Measurements from ENCODE around the gene PTPRM.

Gene PTPRM

DNA sequence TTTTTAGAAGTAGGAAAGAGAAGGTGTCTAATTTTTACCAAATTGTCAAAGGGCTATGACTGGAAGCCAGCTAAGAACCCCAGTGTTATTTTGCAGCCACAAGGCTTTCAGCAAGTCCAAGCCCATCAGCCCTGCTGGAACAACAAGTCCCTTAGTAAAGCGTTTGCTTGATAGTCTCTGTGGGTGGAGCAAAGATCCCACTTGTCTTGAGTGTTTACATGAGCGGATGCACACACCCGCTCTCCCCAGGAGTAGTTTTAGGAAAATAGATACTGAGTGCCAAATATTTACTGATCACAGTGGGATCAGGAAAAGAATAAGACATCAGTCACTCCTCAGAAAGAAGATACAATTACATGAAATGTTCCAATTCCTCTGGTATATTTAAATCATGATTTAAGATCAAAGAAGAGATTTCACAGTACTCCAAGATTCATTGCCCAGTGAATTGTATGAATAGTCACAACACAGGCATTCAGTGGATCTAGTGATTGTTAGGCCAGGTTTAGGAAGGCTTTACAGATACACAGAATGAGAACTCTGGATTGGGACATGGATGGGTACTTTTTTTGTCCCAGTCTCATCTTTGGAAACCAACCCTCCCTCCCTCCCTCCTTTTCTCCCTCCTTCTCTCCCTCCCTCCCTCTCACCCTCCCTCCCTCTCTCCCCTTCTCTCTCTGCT lies 514.9 kb downstream of the PTPRM start:
- DNase-seq = no peak

DNA sequence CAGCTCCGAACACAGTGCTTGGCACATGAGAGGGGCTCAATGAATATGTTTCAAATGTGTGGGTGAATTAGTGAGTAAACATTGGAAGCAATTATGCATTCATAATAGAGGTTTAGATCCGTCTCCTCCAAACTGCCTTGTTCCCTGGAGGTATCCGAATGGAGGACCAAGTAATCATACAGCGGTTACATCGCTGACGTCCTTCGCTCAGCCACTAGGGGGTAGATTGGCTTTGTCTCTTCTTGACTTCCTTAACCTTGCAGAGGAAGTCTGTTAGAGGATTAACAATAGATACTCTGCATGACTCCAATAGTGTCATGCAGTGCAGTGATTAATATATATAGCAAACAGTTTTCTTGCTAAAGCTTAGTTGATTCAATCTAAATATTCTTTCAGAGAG lies 517.0 kb downstream of the PTPRM start:
- DNase-seq = no peak

DNA sequence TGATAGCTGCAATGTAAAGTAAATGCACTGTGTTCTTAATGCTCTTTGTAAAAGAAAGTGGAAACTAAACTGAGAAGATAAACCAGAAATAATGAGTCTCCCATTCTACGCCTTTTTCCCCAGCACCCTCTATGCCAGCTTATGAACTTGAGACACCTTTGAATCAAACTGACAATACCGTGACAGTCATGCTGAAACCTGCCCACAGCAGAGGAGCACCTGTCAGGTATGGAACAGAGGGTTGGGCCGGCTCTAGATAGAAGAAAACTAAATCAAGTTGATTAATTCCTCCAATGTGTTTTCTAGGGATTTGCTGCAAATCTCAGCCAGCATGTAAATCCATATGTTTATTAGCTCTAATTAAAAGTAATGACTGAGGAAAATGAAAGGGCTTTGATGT lies 521.5 kb downstream of the PTPRM start:
- no peak for DNase-seq

DNA sequence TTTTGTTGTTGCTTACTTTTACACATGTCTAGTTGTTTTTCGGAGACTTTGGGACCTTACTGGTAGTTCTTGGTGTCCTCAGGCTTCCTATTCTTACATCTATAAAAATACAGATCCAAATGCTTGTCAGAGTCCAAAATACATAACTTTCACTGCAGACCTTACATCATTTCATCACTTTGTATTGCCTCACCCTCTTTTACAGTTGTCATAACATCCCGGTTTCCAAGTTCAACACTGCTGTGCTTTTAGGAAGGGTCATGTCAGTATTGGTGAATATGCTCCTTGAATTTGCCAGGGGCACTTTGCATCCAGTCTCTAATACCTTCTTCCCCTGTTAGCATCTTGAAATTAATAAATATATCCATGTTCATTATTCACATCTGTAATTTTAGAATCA lies 523.9 kb downstream of the PTPRM start:
- no peak for DNase-seq

DNA sequence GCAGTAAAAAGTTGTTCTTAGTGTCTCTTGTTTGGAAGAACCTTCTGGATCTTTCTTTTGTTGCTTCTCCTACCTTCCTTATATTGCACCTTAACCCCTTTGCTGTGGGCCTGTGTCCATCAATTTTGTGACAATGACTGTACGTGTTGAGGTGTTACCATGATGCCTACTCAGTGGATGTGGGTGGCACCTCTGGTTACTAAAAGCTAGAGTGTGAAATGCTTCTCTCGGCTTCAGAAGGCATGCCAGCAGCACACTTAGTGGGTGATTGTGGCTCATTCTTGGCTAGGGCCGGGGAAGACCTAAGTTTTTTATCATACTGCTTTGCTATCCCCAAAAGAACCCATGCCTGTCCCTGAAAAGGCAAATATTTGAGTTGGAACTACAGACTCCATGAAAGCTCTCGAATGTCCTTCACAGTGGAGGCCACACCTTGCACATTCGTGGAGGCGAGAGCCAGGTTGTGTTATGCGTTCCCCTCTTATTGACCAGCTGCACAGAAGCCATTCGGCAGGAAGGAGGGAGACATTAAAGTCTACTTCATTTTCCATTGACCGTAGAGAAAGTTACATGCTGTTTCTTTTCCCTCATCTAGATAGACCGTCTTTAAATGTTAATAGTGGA lies 528.9 kb downstream of the PTPRM start:
- DNase-seq = no peak

DNA sequence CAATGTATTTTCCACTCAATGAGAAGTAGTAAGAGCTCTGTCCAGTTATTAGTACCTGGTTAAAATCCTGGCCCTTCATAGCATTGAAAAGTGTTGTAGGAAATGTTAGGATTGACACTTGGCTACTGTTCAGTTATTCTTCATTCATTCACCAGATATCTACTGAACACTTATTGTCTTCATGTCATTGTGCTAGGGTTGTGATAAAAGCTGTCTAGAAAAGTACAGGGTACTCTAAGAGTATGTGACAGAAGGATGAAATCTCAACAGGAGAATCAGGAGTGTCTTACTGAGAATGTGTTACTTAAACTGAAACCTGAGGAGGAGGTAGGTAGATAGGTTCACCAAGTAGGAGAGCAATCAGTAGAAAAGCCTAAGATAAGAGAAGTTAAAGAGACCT lies 530.3 kb downstream of the PTPRM start:
- DNase-seq = no peak

DNA sequence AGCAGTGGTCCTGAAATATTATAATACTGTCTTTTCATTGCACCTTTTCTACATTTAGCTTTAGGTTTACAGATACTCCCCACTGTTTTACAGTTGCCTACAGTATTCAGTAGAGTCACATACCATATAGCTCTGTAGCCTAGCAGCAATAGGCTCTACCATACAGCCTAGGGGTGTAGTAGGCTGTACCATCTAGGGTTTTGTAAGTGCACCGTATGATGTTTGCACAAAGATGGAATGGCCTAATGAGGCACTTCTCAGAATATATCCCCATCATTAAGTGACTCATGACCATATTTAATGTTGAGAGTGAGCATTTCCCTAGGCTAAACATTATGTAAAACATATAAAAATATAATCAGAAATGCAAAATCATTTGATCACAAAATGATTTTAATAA lies 530.8 kb downstream of the PTPRM start:
- no peak for DNase-seq

DNA sequence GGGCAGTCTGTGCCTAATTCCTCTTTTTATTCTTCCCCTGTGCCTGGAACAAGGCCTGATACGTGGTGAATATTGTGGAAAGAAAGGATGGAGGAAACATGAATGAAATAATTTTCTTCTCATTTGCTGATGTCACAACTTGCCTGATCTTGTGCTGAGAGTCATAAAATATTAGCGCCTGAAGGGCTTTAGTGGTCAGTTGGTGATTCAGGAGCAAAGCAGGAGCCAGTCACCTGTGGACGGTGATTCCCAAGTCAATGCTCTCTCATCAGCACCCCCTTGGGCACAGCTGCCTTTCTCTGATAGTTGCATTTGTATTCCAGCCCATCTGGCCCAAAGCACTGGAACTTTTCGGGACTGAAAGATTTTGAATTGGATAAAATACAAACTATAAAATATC lies 539.5 kb downstream of the PTPRM start:
- no peak for DNase-seq

DNA sequence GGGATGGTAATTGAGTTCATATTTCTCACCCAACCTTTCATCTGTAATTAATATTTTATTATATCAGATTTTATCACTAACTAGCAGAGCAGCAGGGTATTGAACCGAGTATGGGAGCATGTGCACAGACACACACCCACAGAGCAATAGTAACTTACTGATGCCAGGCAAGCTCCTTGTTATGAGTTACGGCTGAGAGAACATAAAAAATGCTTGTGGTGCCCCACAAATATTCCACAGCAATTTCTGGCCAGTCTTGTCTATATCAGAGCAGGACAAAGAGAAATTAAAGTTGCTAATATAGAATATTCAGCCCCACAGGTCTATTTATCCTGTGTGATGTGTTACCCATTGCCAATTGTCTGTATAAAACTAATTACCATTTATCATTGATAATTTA lies 540.3 kb downstream of the PTPRM start:
- no peak for DNase-seq

DNA sequence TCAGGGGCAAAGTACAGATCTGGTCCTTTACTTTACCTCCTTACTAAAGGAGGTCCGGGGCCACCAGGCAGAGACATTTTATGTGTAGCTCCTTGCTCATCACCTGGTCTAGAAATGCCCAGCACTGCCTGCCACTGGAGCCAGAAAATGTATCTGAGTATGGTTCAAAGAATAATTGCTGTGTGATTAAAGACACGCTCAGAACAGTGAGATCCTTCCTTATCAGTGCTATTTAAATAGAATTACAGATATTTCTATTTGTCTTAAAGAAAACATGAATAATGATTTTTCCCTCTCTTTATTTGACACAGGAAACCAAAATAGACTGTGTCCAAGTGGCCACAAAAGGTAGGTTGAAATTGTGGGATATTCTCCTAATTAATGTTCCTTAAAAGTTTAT lies 547.4 kb downstream of the PTPRM start:
- no peak for DNase-seq

DNA sequence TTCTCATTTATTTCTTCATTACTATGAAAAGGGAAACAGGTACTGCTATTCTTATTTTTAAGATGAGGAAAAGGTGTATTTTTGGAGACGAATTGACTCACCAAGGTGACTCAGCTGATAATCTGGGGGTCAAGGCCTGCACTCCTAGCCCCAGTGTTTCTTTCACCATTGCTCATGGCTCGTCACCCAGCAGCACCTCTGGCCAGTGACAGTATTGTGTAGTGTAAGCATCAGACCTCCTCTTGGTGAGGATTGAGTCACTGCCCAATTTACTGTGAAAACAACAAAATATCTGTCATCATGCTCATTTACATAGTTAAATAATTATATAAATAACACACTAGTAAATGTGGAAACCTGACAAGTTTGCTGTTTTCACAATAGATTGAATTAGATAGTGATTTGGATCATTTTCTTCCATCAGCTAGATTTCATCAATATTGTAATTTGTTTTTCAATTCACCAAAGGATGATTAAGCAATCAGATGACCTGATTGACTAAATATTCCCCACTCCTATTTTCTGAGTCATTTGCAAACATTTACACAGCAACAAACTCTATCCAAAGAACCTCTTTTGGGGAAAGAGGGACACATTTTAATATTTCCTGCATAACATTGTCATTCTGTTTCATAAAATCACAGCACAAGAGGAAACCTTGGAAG lies 549.4 kb downstream of the PTPRM start:
- no peak for DNase-seq

DNA sequence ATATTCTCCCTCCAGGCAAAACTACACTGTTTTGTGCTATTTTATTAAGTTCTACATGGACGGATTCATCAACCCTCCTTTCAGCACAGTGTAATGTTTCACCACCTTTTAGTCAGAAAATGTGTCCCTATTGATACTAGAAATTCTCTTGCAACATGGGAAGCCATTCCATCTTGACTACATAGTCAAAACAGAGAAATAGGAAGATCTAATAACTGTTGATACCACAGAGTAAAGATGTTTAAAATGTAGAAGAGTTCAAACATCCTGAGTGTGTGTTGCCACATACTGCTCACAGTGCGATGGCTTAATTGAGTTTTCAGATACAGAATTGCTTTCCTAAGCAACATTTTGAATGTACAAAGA lies 549.9 kb downstream of the PTPRM start:
- DNase-seq = no peak

DNA sequence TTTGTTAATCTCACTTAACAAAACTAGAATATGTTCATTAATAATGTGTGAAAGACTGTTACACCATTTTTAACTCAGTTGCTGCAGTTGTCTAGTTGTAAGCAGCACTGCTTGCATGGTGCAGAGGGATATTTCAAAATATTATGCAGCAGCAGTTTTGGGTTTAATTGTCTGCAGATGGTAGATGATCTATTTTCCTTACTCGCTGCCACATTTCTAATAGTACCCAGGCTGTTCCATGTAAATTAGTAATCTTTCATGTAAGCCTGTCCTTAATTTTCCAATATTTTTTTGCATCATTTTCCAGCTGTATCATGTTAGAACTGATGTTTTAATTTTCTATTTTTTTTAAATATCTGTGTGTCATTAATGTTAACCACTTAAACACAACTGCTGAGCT lies 554.0 kb downstream of the PTPRM start:
- DNase-seq = no peak

DNA sequence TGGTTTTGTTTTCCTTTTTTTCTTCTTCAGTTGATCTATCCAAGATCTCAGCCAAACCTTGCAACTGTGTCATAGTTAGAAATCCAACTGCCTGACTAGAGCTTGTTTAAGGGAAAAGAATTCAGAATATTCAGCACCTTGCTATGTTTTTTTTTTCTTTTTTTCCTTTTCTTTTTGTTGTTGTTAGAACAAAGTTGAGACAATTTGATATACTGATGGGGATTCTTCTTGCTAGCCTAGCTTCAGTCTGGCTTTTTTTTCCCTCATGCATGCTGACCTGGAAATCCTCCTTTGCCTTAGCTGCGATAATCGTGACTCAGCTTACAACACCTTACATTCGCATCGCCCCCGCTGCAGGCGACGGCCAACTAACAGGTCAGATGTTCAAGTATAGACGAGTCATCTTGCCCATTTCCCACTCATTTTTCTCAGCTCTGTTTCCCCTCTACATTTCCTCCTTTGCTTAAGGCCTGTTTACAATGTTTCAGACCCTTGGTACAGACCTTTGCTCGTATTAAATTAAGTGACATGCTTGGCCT lies 554.9 kb downstream of the PTPRM start:
- DNase-seq = no peak

DNA sequence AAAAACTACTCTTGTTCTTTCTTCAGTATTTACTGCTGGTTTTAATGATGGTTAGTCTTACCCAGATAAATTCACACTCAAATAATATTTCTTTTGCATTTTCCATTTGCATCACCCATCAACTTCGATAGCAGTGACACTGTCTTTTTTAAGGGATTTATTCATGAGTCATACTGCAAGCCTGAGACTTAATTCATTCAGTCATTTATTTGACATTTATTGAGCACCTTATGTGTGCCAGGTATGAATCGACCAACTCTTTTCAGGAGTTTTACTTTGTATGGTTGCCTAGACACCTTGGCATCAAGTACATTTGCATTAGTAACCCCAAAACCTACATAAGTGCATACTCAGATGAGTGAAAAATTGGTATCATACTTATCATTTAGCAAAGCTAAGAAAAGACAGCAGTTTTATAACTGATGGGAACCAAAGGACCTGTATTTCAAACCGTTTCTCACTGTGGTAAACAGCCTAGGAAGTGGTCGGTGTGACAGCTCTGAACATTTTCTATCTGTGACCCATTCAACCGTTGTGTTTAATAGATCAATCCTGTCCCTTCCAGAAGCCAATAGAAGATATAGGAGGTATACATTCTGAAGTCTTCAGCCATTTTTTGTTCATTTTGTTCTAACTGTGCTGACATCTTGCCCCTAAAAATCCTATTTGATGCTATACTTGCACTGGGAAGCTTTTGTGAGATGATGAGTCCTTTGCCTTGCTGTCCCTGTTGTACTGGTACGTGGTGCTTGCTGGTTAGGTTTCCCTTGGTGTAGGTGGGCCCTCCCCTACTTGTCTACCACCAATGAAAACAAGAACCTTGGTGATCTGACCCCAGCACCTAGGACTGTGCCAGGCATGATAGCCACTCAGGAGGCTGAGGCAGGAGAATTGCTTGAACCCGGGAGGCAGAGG lies 557.4 kb downstream of the PTPRM start:
- no peak for DNase-seq

DNA sequence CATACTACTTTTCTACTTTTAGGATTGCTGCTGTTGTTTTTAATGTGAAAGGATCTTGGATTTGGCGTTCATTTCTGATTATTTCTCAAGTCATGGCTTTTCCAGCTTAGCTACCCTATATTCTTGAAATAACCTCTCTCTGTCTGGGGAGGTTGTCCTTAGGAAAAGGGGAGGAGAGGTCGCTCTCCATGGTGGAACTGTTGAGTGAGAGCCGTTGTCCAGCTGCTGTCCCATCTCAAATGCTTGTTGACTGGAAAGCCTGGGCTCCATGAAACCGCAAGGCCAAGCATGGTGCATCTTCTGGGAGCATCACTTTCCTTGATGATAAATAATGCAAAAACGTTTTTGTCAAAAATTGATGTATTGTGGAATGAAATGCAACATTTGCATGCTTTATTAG lies 563.0 kb downstream of the PTPRM start:
- DNase-seq = no peak

DNA sequence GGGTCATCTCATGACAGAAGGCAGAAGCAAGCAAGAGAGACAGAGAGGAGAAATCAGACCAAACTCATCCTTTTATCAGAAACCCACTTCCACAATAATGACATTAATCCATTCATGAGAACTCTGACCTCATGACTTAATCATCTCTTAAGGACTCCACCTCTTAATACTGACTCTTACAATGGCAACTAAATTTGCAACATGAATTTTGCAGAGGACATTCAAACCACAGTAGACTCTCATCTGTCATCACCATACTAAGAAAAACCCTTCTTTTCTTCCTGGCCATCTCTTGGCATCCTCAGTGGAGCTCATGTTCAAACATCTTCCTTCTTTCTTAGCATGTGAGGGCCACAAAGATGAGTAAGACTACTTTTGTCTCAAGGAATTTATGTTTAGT lies 565.9 kb downstream of the PTPRM start:
- DNase-seq = no peak

DNA sequence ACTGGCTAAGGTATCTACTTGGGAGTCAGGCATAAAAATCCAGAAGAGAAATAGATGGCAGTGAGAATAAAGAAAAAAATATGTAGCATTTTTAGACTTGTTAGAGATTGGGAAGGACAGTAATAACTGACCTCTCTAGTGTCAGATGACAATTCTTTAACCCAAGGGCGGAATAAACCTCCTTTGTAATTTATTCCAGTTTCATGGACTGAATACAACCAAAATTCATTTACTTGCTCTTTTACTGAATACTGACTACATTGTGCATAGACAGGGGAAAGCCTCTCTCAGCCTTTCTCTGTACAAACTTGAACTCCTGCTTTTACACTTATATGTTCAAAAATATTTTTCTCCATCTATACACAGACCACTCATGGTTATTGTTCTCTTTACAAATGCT lies 566.8 kb downstream of the PTPRM start:
- no peak for DNase-seq

DNA sequence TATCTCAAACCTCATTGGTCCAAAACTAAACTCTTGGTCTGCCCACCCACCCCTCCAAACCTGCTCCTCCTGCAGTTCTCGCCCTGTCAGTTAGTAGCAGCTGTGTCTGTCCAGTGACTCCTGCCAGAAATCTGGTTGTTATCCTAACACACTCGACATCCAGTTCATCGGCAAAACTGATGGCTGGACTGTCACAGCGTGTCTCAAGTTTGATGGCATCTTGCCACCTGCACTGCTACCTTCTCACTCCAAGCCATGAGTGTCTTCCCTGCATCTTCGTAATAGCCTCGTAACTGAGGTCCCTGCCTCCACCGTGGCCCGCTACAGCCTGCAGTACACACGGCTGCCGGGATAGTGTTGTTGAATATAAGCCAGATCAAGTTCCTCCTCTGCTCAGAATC lies 572.0 kb downstream of the PTPRM start:
- DNase-seq = no peak

DNA sequence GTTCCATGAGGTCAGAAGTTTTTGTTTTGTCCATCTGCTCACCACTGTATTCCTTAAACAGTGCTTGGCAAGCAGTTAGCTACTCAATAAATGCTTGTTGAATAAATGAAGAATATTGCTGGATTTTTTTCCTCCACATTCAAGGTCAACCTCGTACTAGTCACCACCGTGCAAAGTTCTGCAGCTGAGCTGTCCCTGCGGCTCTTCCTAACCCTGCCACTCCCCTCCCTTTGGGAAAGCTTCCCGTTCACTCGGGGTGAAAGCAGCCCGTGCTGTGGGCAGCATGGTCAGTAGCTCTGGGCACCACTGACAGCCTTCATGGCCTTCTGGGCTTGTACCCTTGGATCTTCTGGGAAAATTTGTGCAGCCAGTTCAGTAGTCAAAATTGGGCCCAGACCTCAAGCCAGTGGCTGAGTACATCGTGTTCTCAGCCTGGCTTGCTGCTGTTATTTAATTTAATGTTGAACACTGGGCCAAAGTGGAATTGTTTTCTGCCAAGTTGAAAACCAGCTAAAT lies 572.8 kb downstream of the PTPRM start:
- DNase-seq = no peak

DNA sequence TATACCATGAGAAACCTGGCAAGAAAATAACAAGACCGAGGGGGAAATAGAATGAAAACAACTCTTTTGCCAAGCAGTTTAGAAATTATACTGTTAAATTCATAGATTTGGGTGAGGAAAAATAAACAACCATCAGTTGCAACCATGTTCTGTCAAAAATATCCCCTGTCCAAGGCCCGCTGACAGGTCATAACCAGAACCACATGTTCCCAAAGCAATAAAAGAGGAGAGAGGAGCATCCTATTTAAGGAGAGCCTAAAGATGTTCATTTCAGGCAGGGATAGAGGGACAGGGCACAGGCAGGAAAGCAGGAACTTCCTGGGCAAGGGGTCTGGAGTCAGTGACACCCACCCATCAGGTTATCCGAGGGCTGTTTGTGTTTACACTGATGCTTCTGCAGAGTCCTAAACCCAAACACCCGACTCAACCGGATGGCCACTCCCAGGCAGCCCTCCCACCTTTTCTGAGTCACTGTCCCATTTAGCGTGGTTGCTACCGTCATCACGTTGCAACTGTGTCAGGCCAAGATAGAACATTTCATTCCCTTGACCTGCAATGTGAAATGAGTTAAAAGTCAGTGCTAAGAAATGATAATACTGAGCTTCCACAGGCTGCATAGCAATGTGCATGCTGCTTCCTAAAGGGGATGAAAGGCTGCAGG lies 573.9 kb downstream of the PTPRM start:
- DNase-seq = no peak

DNA sequence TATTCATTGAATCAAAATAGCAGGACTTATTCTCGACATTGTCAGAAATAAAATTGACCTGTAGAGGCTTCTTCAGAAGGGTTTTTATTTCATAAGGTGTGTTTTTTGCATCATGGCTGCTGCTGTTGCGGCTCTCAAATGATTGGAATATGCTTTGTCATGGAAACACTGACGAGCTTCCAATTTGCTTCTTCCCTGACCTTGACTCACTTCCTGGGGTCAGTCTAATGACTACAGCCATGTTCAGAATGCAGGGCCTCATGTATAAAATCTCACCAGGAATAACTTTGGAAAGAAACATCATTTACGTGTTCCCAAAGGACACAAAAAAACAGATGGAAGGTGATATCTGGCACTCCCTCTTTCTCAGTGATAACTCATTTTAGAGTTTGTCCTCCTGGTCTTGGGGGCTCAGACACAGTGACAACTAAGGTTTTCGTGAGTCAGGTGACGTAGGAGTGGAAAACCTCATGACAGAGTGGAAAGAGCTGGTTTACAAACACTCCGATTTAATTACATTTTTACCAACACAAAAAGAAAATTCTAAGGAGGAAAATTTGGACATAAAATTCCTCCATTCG lies 575.1 kb downstream of the PTPRM start:
- no peak for DNase-seq

All from DMS79 (cell line).